Left colon (tissue), 2 donors: ENCODE results near the gene THTPA. TPM values are rescaled to one million over a fixed set of nuclear protein-coding genes. Genes with fewer than 3 reads are reported as not detected.
A peak's percentile ranks its signal among the peaks of the same experiment; 100 is the strongest.

Source experiments
- ATAC-seq: fragments of 200-7000 bp; cut with Tn5 transposase; one replicate; pipeline ENCODE4 v1.9.1; 2020; ENCODE audit warnings: mild to moderate bottlenecking, moderate library complexity
- DNase-seq, 2 donors: peaks; one replicate each; pipeline ENCODE4 v3.0.0-alpha.2; 2020
- intact Hi-C, 2 donors: fragments of 100-400 bp; cut with DNase I in 1 of 2; cut with micrococcal nuclease in 1 of 2; formaldehyde crosslinking; loops; one replicate each; pipeline versions ENCODE4 v1.11.2 to v1.14.0; 2022; cut with DNase I, micrococcal nuclease
- total RNA-seq, 2 donors: library from RNA; stranded (reverse); fragmentation: NEBNext Ultra II Directional; extraction: Animal tissue kit (Norgen Biotek cat#: 25700); gene quantifications; one replicate each; pipeline ENCODE4 v1.2.1, GENCODE V29; 2021
- donor health status: DM: no; HTN: no; CAD: no.
- donor health status: DM: yes; HTN: yes; CAD: no.

The THTPA gene
- total RNA-seq, 2 donors from 2014 or later, result 15.7 to 16.6 TPM

- intact Hi-C loops, result no loop called here
- ATAC-seq (no peak), DNase-seq (no peak)
Observed at GRCh38 chr14:23548351-23549318, 7.4 kb upstream of the THTPA start.

- intact Hi-C loops, result no loop called here
- ATAC-seq (no peak), DNase-seq (no peak)
Observed at GRCh38 chr14:23550131-23550811, 5.8 kb upstream of the THTPA start.

- DNase-seq (peak in 1 of 2 donors; percentile 46), ATAC-seq (peak; percentile 19)
- intact Hi-C loops, result no loop called here
Observed at GRCh38 chr14:23550812-23551265, 5.2 kb upstream of the THTPA start.

- ATAC-seq (peak; percentile 76), DNase-seq (peak; percentile 85 to 90)
- intact Hi-C loops, result no loop called here
Observed at GRCh38 chr14:23551266-23552028, 4.6 kb upstream of the THTPA start, which contains the start of gene ZFHX2. Gene ZFHX2 (minus strand): TSS chr14:23551765. CDS start chr14:23535325, 16,440 bp downstream.

- no peak for ATAC-seq
- no peak for DNase-seq
- intact Hi-C loops, result loop anchor here in 1 of 2 donors (5.0 kb wide), 1 partner anchor 78 kb away; no protein-coding TSS in a partner anchor
Observed at GRCh38 chr14:23555533-23555881, 564 bp upstream of the THTPA start.

- intact Hi-C loops, result loop anchor here in 1 of 2 donors (5.0 kb wide), 1 partner anchor 80 kb away; no protein-coding TSS in a partner anchor
- ATAC-seq (peak; percentile 13), DNase-seq (no peak)
Observed at GRCh38 chr14:23556700-23557440, 799 bp downstream of the THTPA start.

- intact Hi-C loops, result loop anchor here in 1 of 2 donors (5.0 kb wide), 1 partner anchor 80 kb away; no protein-coding TSS in a partner anchor
- ATAC-seq (no peak), DNase-seq (no peak)
Observed at GRCh38 chr14:23557521-23557920, 1.4 kb downstream of the THTPA start.

GRCh38 chr14:23557946-23558345, 1.9 kb downstream of the THTPA start:
- DNase-seq (no peak), ATAC-seq (no peak)
- intact Hi-C loops, result loop anchor here in 1 of 2 donors (5.0 kb wide), 1 partner anchor 81 kb away; no protein-coding TSS in a partner anchor

GRCh38 chr14:23558346-23559009, 2.4 kb downstream of the THTPA start:
- no peak for ATAC-seq
- no peak for DNase-seq
- intact Hi-C loops, result loop anchor here in 1 of 2 donors (5.0 kb wide), 1 partner anchor 81 kb away; no protein-coding TSS in a partner anchor

GRCh38 chr14:23559010-23559925, 3.2 kb downstream of the THTPA start:
- DNase-seq (peak in 1 of 2 donors; percentile 68), ATAC-seq (no peak)
- intact Hi-C loops, result loop anchor here in 1 of 2 donors (5.0 kb wide), 1 partner anchor 82 kb away; no protein-coding TSS in a partner anchor

GRCh38 chr14:23559926-23560520, 4.0 kb downstream of the THTPA start:
- no peak for ATAC-seq
- no peak for DNase-seq
- intact Hi-C loops, result loop anchor here (5.0 kb wide), 1 partner anchor 83 kb away; no protein-coding TSS in a partner anchor

GRCh38 chr14:23561259-23561658, 5.2 kb downstream of the THTPA start:
- DNase-seq, result no peak
- no peak for ATAC-seq
- intact Hi-C loops, result loop anchor here in 1 of 2 donors (5.0 kb wide), 1 partner anchor 84 kb away; no protein-coding TSS in a partner anchor

- DNase-seq (no peak), ATAC-seq (no peak)
- intact Hi-C loops, result loop anchor here in 1 of 2 donors (5.0 kb wide), 1 partner anchor 85 kb away; no protein-coding TSS in a partner anchor
Observed at GRCh38 chr14:23561873-23562821, 6.1 kb downstream of the THTPA start.

- intact Hi-C loops, result loop anchor here in 1 of 2 donors (5.0 kb wide), 1 partner anchor 86 kb away; no protein-coding TSS in a partner anchor
- DNase-seq (no peak), ATAC-seq (no peak)
Observed at GRCh38 chr14:23562822-23563472, 6.9 kb downstream of the THTPA start.
